CD4-positive, alpha-beta T cell treated with Interleukin-21 for 1 hour (primary cell): ENCODE results near the gene ARHGEF2.
"Not testable (repeated sequence)": the region's sequence is repeated elsewhere in the genome, so short reads cannot be mapped to it uniquely, and the experiment has no call there.

Experiments
- DNase-seq: peaks from one replicate; pipeline ENCODE4 v3.0.0-alpha.2; 2020

The ARHGEF2 gene

GRCh38 chr1:155940993-155941844 is 37.1 kb downstream of the ARHGEF2 start, which contains the start of gene RXFP4:
RXFP4 (plus strand) TSS chr1:155941638; CDS start chr1:155941710, 72 bp downstream.
- no peak for DNase-seq

- DNase-seq = no peak
Measured at GRCh38 chr1:155940482-155940992, 37.8 kb downstream of the ARHGEF2 start.

- peak; percentile 70 for DNase-seq
Measured at GRCh38 chr1:155938220-155938627, 40.1 kb downstream of the ARHGEF2 start.

GRCh38 chr1:155934936-155935590 is 43.3 kb downstream of the ARHGEF2 start:
- DNase-seq = no peak

- DNase-seq = peak; percentile 98
Measured at GRCh38 chr1:155934097-155934935, 44.0 kb downstream of the ARHGEF2 start, which contains the start of gene KHDC4. KHDC4 (minus strand) TSS chr1:155934413; CDS start chr1:155934373, 40 bp downstream.

- DNase-seq = no peak
Measured at GRCh38 chr1:155933591-155934096, 44.7 kb downstream of the ARHGEF2 start.

- DNase-seq = no peak
Measured at GRCh38 chr1:155932487-155932886, 45.9 kb downstream of the ARHGEF2 start.

GRCh38 chr1:155932081-155932480 is 46.3 kb downstream of the ARHGEF2 start:
- no peak for DNase-seq

- DNase-seq = no peak
Measured at GRCh38 chr1:155931332-155932038, 46.9 kb downstream of the ARHGEF2 start.

- not testable (repeated sequence) for DNase-seq
Measured at GRCh38 chr1:155930725-155931124, 47.6 kb downstream of the ARHGEF2 start.

GRCh38 chr1:155929057-155929456 is 49.3 kb downstream of the ARHGEF2 start:
- DNase-seq = no peak

GRCh38 chr1:155925506-155925905 is 52.8 kb downstream of the ARHGEF2 start:
- DNase-seq = no peak

- DNase-seq = no peak
Measured at GRCh38 chr1:155920717-155921116, 57.6 kb downstream of the ARHGEF2 start.

- no peak for DNase-seq
Measured at GRCh38 chr1:155919801-155920200, 58.5 kb downstream of the ARHGEF2 start.

GRCh38 chr1:155918660-155919059 is 59.7 kb downstream of the ARHGEF2 start:
- no peak for DNase-seq

- no peak for DNase-seq
Measured at GRCh38 chr1:155913969-155914757, 64.2 kb downstream of the ARHGEF2 start.

- DNase-seq = no peak
Measured at GRCh38 chr1:155912056-155912536, 66.3 kb downstream of the ARHGEF2 start.

GRCh38 chr1:155911156-155912055 is 66.9 kb downstream of the ARHGEF2 start, which contains the start of gene RIT1:
RIT1 (minus strand) TSS chr1:155911349; CDS start chr1:155910761, 588 bp downstream.
- DNase-seq = peak; percentile 89

- peak; percentile 31 for DNase-seq
Measured at GRCh38 chr1:155910621-155911121, 67.7 kb downstream of the ARHGEF2 start.
